HL-60/S4 treated with phorbol 12-myristate 13-acetate at 8.2 ng/mL for 4 days and 3 days (cell line): Measurements from ENCODE around the gene FILIP1.

Experiments used
- in situ Hi-C: fragments of 300-500 bp; cut with MboI; formaldehyde crosslinking; loops from 2 replicates; pipeline ENCODE4 v1.15.0; 2022; ENCODE audit warnings: low sequenced_read_pairs

Gene FILIP1

GRCh38 chr6:75493400-75494064 is at the start of gene FILIP1:
TSS of gene FILIP1 (minus strand) at chr6:75493800. CDS start at chr6:75414972, 78,828 bp downstream.
- in situ Hi-C loops = no loop called here

GRCh38 chr6:75543311-75543710 is 49.7 kb upstream of the FILIP1 start:
- in situ Hi-C loops = no loop called here

GRCh38 chr6:75539136-75539535 is 45.5 kb upstream of the FILIP1 start:
- in situ Hi-C loops = no loop called here

GRCh38 chr6:75532521-75532920 is 38.9 kb upstream of the FILIP1 start:
- in situ Hi-C loops = no loop called here

- in situ Hi-C loops = no loop called here
These were observed 37.6 kb upstream of the FILIP1 start for GRCh38 chr6:75531174-75531573.

GRCh38 chr6:75530696-75531095 is 37.1 kb upstream of the FILIP1 start:
- in situ Hi-C loops = no loop called here

GRCh38 chr6:75528423-75528822 is 34.8 kb upstream of the FILIP1 start:
- in situ Hi-C loops = no loop called here

- in situ Hi-C loops = no loop called here
These were observed 33.0 kb upstream of the FILIP1 start for GRCh38 chr6:75526502-75527127.

- in situ Hi-C loops = no loop called here
These were observed 32.1 kb upstream of the FILIP1 start for GRCh38 chr6:75525682-75526081.

- in situ Hi-C loops = no loop called here
These were observed 30.8 kb upstream of the FILIP1 start for GRCh38 chr6:75524322-75524972.

- in situ Hi-C loops = no loop called here
These were observed 23.2 kb upstream of the FILIP1 start for GRCh38 chr6:75516757-75517156.

- in situ Hi-C loops = no loop called here
These were observed 19.0 kb upstream of the FILIP1 start for GRCh38 chr6:75512591-75512990.

- in situ Hi-C loops = no loop called here
These were observed 11.8 kb upstream of the FILIP1 start for GRCh38 chr6:75505424-75505823.

- in situ Hi-C loops = no loop called here
These were observed 11.0 kb upstream of the FILIP1 start for GRCh38 chr6:75504465-75505222.

- in situ Hi-C loops = no loop called here
These were observed 9.7 kb upstream of the FILIP1 start for GRCh38 chr6:75503291-75503690.

- in situ Hi-C loops = no loop called here
These were observed 9.3 kb upstream of the FILIP1 start for GRCh38 chr6:75502884-75503283.

- in situ Hi-C loops = no loop called here
These were observed 8.2 kb upstream of the FILIP1 start for GRCh38 chr6:75501756-75502155.

- in situ Hi-C loops = no loop called here
These were observed 6.0 kb upstream of the FILIP1 start for GRCh38 chr6:75499640-75500039.

GRCh38 chr6:75498862-75499261 is 5.3 kb upstream of the FILIP1 start:
- in situ Hi-C loops = no loop called here

- in situ Hi-C loops = no loop called here
These were observed 4.4 kb upstream of the FILIP1 start for GRCh38 chr6:75497994-75498393.

GRCh38 chr6:75495011-75495410 is 1.4 kb upstream of the FILIP1 start:
- in situ Hi-C loops = no loop called here

- in situ Hi-C loops = no loop called here
These were observed 690 bp upstream of the FILIP1 start for GRCh38 chr6:75494290-75494689.
